Activated naive CD8-positive, alpha-beta T cell treated with anti-CD3 and anti-CD28 coated beads for 36 hours (primary cell): ENCODE results near the gene VWA3B. TPM values are rescaled to one million over a fixed set of nuclear protein-coding genes. Genes with fewer than 3 reads are reported as not detected.

Experiments used
- DNase-seq: peaks from one replicate; pipeline ENCODE4 v3.0.0; 2021
- H3K27ac Mint-ChIP-seq: one replicate; pipeline ENCODE4 v1.8.0; 2022; ENCODE audit warnings: mild to moderate bottlenecking, moderate library complexity, mixed read lengths
- H3K27me3 Mint-ChIP-seq: one replicate; pipeline ENCODE4 v1.8.0; 2022; ENCODE audit warnings: mild to moderate bottlenecking, mixed read lengths
- H3K36me3 Mint-ChIP-seq: one replicate; pipeline ENCODE4 v1.8.0; 2021; ENCODE audit warnings: mild to moderate bottlenecking, mixed read lengths
- H3K4me1 Mint-ChIP-seq: one replicate; pipeline ENCODE4 v1.8.0; 2021; ENCODE audit warnings: mixed read lengths
- H3K4me3 Mint-ChIP-seq: one replicate; pipeline ENCODE4 v1.8.0; 2022; ENCODE audit warnings: mild to moderate bottlenecking, moderate library complexity, mixed read lengths
- H3K9me3 Mint-ChIP-seq: one replicate; pipeline ENCODE4 v1.8.0; 2022; ENCODE audit warnings: mixed read lengths
- total RNA-seq, 2 experiments: library from RNA; stranded (reverse); gene quantifications; one replicate each; pipeline ENCODE4 v1.2.3, GENCODE V29; 2021

Gene VWA3B
- total RNA-seq, 2 experiments from 2014 or later = not detected

- peaks cover 7% of the 10 kb centered on the region for H3K27me3 Mint-ChIP-seq
- no peak overlapping the region for H3K4me3 Mint-ChIP-seq
- H3K9me3 Mint-ChIP-seq = no peaks in the 10 kb centered on the region
- H3K4me1 Mint-ChIP-seq = peaks cover 2% of the 10 kb centered on the region
- no peak overlapping the region for H3K27ac Mint-ChIP-seq
- H3K36me3 Mint-ChIP-seq = no peaks in the 10 kb centered on the region
- no peak for DNase-seq
Observed at GRCh38 chr2:98067160-98067559, 19.8 kb upstream of the VWA3B start.

DNA sequence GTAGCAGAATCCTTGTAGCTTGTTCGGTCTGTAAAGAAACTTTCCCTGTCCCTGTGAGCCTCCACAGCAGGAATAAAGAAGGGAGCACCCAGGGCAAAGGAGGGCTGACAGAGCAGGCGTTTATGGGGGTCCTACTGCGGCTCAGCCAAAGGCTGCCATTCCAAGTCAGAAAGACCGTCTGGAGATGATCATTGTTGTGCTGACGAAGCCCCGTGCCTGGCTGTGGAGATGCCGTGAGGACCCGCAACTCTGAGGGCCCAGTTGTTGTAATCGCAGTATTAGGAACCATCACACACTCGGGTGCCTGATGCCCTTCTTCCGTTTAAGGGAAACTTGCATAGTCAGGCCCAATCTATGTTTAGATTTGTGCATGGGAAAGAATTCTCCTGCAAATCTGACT is 16.9 kb upstream of the VWA3B start:
- Mint-ChIP-seq H3K4me1 (peaks cover 2% of the 10 kb centered on the region), H3K9me3 (no peaks in the 10 kb centered on the region), H3K27me3 (peaks cover 10% of the 10 kb centered on the region), H3K27ac (no peak overlapping the region), H3K4me3 (no peak overlapping the region), H3K36me3 (no peaks in the 10 kb centered on the region)
- no peak for DNase-seq

- peaks cover 6% of the 10 kb centered on the region for H3K27me3 Mint-ChIP-seq
- H3K9me3 Mint-ChIP-seq = no peaks in the 10 kb centered on the region
- no peaks in the 10 kb centered on the region for H3K36me3 Mint-ChIP-seq
- peaks cover 2% of the 10 kb centered on the region for H3K4me1 Mint-ChIP-seq
- H3K27ac Mint-ChIP-seq = no peak overlapping the region
- H3K4me3 Mint-ChIP-seq = no peak overlapping the region
- DNase-seq = no peak
Observed at GRCh38 chr2:98072442-98072841, 14.5 kb upstream of the VWA3B start.

GRCh38 chr2:98078701-98079100 is 8.3 kb upstream of the VWA3B start:
- Mint-ChIP-seq H3K27me3 (peaks cover 16% of the 10 kb centered on the region), H3K27ac (no peak overlapping the region), H3K4me1 (peaks cover 8% of the 10 kb centered on the region), H3K9me3 (peaks cover 7% of the 10 kb centered on the region), H3K4me3 (no peak overlapping the region), H3K36me3 (no peaks in the 10 kb centered on the region)
- DNase-seq = no peak

DNA sequence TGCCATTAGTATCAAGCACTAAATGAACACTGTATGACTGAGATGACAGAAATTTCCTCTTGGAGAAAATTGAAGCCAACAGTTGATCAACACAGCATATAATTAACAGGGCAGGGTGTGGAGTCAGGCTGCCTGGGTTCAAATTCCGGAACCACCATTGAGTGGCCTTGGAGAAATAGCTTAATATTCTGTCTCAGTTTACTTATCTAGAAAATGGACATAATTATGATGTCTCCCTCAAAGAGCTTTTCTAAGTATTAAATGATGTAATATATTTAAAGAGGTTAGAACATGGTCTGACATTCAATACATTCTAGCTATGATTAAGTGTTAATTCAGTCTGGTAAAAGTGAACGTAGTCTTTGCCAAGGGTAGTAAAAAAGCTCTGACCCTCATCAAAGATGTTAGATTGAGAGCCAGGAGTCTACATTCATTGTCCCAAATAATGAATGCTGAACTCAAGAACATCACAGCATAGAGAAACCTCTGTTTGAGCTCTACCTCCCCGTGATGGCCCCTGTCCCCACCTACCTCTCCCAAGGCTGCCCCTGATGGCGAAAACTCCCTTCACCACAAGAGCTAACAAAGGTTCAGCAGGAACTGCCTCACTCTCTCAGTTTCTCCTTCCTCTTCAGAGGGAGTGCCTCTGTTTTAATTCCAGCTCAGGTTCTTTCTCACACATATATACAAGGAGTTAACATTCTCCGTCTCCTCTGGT is 2.7 kb upstream of the VWA3B start:
- peaks cover 7% of the 10 kb centered on the region for H3K9me3 Mint-ChIP-seq
- H3K27me3 Mint-ChIP-seq = peaks cover 58% of the 10 kb centered on the region
- H3K4me1 Mint-ChIP-seq = peaks cover 29% of the 10 kb centered on the region
- peaks cover 10% of the 10 kb centered on the region for H3K36me3 Mint-ChIP-seq
- DNase-seq = no peak
- H3K27ac Mint-ChIP-seq = no peak overlapping the region
- H3K4me3 Mint-ChIP-seq = no peak overlapping the region

GRCh38 chr2:98084869-98085238 is 2.1 kb upstream of the VWA3B start:
- peaks cover 10% of the 10 kb centered on the region for H3K36me3 Mint-ChIP-seq
- H3K4me3 Mint-ChIP-seq = no peak overlapping the region
- peaks cover 58% of the 10 kb centered on the region for H3K27me3 Mint-ChIP-seq
- no peak for DNase-seq
- H3K9me3 Mint-ChIP-seq = peaks cover 7% of the 10 kb centered on the region
- H3K4me1 Mint-ChIP-seq = peaks cover 29% of the 10 kb centered on the region
- no peak overlapping the region for H3K27ac Mint-ChIP-seq

- Mint-ChIP-seq H3K4me1 (peaks cover 31% of the 10 kb centered on the region), H3K9me3 (peaks cover 7% of the 10 kb centered on the region), H3K27ac (no peak overlapping the region), H3K4me3 (no peak overlapping the region), H3K27me3 (peaks cover 62% of the 10 kb centered on the region), H3K36me3 (peaks cover 10% of the 10 kb centered on the region)
- DNase-seq = no peak
Observed at GRCh38 chr2:98085649-98086048, 1.3 kb upstream of the VWA3B start.

DNA sequence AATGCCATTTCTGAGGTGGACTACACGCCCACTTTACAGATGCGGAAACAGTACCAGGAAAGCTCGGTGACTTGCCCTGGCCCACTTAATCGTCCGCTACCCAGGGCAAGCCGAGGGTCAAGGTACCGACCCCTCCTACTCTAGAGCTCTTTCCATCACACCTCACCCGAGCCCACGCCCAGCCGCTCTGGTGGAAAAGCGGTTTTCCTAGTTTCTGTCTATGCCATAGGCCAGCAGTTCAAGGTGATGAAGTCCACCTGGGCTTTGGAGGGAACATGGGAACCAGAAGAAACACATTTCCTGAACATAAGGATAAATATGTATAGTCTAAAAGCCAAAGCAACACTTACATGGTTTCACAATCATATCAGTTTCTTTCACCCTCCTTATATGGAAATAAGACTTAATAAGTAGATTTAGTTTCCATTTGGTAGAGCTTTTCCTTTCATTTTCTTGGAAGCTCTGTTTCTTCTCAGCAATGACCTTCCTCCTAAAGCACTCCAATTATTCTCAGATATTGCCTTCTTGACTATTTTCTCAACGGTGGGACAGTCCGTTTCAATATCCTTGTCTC is 567 bp downstream of the VWA3B start:
- Mint-ChIP-seq H3K27ac (peak overlapping the region; percentile 87), H3K4me1 (peaks cover 27% of the 10 kb centered on the region), H3K9me3 (peaks cover 7% of the 10 kb centered on the region), H3K27me3 (peaks cover 62% of the 10 kb centered on the region), H3K36me3 (peaks cover 10% of the 10 kb centered on the region), H3K4me3 (peak overlapping the region; percentile 75)
- DNase-seq = no peak

- Mint-ChIP-seq H3K27ac (peak overlapping the region; percentile 87), H3K9me3 (peaks cover 7% of the 10 kb centered on the region), H3K4me3 (no peak overlapping the region), H3K36me3 (peaks cover 10% of the 10 kb centered on the region), H3K4me1 (peaks cover 25% of the 10 kb centered on the region), H3K27me3 (peaks cover 56% of the 10 kb centered on the region)
- DNase-seq = no peak
Observed at GRCh38 chr2:98088261-98088660, 1.3 kb downstream of the VWA3B start.

GRCh38 chr2:98089941-98090340 is 3.0 kb downstream of the VWA3B start:
- Mint-ChIP-seq H3K27ac (no peak overlapping the region), H3K36me3 (peaks cover 10% of the 10 kb centered on the region), H3K4me3 (no peak overlapping the region), H3K27me3 (peaks cover 45% of the 10 kb centered on the region), H3K4me1 (peaks cover 19% of the 10 kb centered on the region), H3K9me3 (peaks cover 13% of the 10 kb centered on the region)
- DNase-seq = no peak

- H3K9me3 Mint-ChIP-seq = peaks cover 18% of the 10 kb centered on the region
- H3K4me1 Mint-ChIP-seq = peaks cover 18% of the 10 kb centered on the region
- peaks cover 35% of the 10 kb centered on the region for H3K27me3 Mint-ChIP-seq
Observed at GRCh38 chr2:98090951-98091350, 4.0 kb downstream of the VWA3B start.

DNA sequence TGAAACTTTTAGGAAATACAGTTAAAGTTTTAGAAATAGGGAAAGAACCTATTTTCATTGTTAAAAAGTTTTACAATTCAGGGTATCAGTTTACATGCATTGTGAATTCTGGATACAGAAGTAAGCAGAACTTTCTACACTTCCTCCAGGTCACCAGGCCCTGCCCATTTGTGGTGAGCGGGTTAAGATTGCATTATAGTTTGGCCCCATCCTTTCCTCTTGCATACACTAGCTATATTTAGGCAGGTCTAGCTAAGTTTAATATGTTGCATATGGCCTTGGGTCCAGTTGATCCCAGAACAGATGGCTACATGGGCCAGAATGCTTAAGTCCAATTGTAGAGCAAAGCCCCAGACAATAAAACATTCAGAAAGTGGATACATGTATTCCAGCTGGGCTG is 4.8 kb downstream of the VWA3B start:
- DNase-seq = no peak
- H3K27ac Mint-ChIP-seq = no peak overlapping the region
- H3K9me3 Mint-ChIP-seq = peaks cover 22% of the 10 kb centered on the region
- H3K36me3 Mint-ChIP-seq = peaks cover 8% of the 10 kb centered on the region
- peaks cover 27% of the 10 kb centered on the region for H3K27me3 Mint-ChIP-seq
- peaks cover 13% of the 10 kb centered on the region for H3K4me1 Mint-ChIP-seq
- no peak overlapping the region for H3K4me3 Mint-ChIP-seq

More at GRCh38 chr2:98090951-98091350, 4.0 kb downstream of the VWA3B start:
- DNase-seq = no peak
- Mint-ChIP-seq H3K4me3 (no peak overlapping the region), H3K36me3 (peaks cover 10% of the 10 kb centered on the region), H3K27ac (no peak overlapping the region)

GRCh38 chr2:98093146-98093545 is 6.2 kb downstream of the VWA3B start:
- Mint-ChIP-seq H3K36me3 (peaks cover 3% of the 10 kb centered on the region), H3K27ac (no peak overlapping the region), H3K4me3 (no peak overlapping the region), H3K27me3 (peaks cover 18% of the 10 kb centered on the region), H3K9me3 (peaks cover 25% of the 10 kb centered on the region), H3K4me1 (peaks cover 8% of the 10 kb centered on the region)
- no peak for DNase-seq

GRCh38 chr2:98093611-98094010 is 6.6 kb downstream of the VWA3B start:
- Mint-ChIP-seq H3K4me3 (no peak overlapping the region), H3K27ac (no peak overlapping the region), H3K36me3 (no peaks in the 10 kb centered on the region), H3K4me1 (peaks cover 5% of the 10 kb centered on the region), H3K9me3 (peaks cover 24% of the 10 kb centered on the region), H3K27me3 (peaks cover 15% of the 10 kb centered on the region)
- no peak for DNase-seq

- Mint-ChIP-seq H3K27ac (no peak overlapping the region), H3K36me3 (peaks cover 2% of the 10 kb centered on the region), H3K27me3 (peaks cover 4% of the 10 kb centered on the region), H3K4me1 (no peaks in the 10 kb centered on the region), H3K4me3 (no peak overlapping the region), H3K9me3 (peaks cover 27% of the 10 kb centered on the region)
- no peak for DNase-seq
Observed at GRCh38 chr2:98099939-98100743, 13.2 kb downstream of the VWA3B start.
